Muscle layer of duodenum (tissue), 2 donors: ENCODE results near the gene KRTAP20-1.

Experiments used
- H3K27ac ChIP-seq: one replicate; pipeline ENCODE4 v1.7.0; 2013; ENCODE audit warnings: mild to moderate bottlenecking, low read length
- H3K27me3 ChIP-seq: one replicate; pipeline ENCODE4 v1.7.0; 2013; ENCODE audit warnings: low read depth, mild to moderate bottlenecking, control low read depth, low read length
- H3K36me3 ChIP-seq, 2 donors: one replicate each; pipeline ENCODE4 v1.7.0; 2013; ENCODE audit warnings: low read length in 2 of 2, control low read depth in 1 of 2, mild to moderate bottlenecking in 1 of 2; ENCODE audit not compliant: insufficient read depth in 2 of 2, control insufficient read depth in 1 of 2
- H3K4me1 ChIP-seq, 2 donors: one replicate each; pipeline ENCODE4 v1.7.0; 2013; ENCODE audit warnings: low read length in 2 of 2, mild to moderate bottlenecking in 2 of 2, control low read depth in 1 of 2, moderate library complexity in 1 of 2; ENCODE audit not compliant: insufficient read depth in 2 of 2, control insufficient read depth in 1 of 2
- H3K4me3 ChIP-seq, 2 donors: one replicate each; pipeline ENCODE4 v1.7.0; 2013; ENCODE audit warnings: low read length in 2 of 2, low read depth in 1 of 2, mild to moderate bottlenecking in 1 of 2
- H3K9me3 ChIP-seq, 2 donors: one replicate each; pipeline ENCODE4 v1.7.0; 2013; ENCODE audit warnings: low read length in 2 of 2, control low read depth in 1 of 2, mild to moderate bottlenecking in 1 of 2; ENCODE audit not compliant: control insufficient read depth in 1 of 2
- donor health status: healthy.

The KRTAP20-1 gene

DNA sequence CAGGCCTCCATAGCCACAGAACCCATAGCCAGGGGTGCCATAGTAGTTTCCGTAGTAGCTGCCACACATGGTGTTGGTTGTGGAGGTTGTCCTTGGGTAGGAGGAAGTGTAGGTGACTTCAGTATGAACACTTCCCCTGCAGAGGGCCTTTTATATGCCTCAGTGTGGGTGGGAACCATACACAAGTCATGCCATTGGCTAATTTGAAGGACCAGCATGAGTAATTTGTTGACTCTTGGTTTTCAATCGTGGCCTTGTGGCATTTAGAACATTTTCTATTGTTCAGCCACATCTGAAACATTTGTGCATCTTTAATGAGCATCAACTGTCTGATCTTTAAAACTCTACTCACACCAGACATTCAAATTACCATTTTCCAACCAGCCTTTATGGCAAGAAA is 2.4 kb upstream of the KRTAP20-1 start, which contains the start of gene KRTAP6-1:
TSS of gene KRTAP6-1 (minus strand) at position 95 of the 400 bp plus-strand sequence. CDS start at position 69, 26 bp downstream.
- no peaks in the 10 kb centered on the region for H3K4me1 ChIP-seq
- H3K4me3 ChIP-seq, result no peak within 1 kb of the TSS
- no peaks in the 10 kb centered on the region for H3K36me3 ChIP-seq
- no peak within 1 kb of the TSS for H3K27ac ChIP-seq
- H3K9me3 ChIP-seq, result peaks cover 0 to 3% of the 10 kb centered on the region in 2 donors
- no peaks in the 10 kb centered on the region for H3K27me3 ChIP-seq

DNA sequence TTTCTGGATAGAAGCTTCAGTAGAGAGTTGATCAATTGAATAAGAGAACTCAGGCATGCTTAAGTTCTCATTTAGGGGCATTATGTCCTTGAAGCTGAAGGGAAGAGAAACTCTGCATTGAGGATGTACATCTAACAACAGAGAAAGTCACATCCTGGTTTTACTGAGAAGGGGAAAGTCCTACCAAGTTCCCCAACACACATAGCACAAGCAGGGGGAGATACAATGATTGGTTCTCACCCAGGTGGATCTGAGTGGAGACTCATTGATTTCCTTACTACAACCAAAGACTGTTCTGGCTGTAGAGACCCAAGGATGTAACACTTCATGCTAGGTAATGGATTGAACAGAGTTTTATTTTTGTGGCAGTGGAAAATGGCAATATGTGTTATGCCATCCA is 1.0 kb upstream of the KRTAP20-1 start:
- no peak overlapping the region for H3K27ac ChIP-seq
- no peaks in the 10 kb centered on the region for H3K4me1 ChIP-seq
- H3K4me3 ChIP-seq, result no peak overlapping the region
- no peaks in the 10 kb centered on the region for H3K27me3 ChIP-seq
- no peaks in the 10 kb centered on the region for H3K36me3 ChIP-seq
- H3K9me3 ChIP-seq, result peaks cover 0 to 3% of the 10 kb centered on the region in 2 donors

DNA sequence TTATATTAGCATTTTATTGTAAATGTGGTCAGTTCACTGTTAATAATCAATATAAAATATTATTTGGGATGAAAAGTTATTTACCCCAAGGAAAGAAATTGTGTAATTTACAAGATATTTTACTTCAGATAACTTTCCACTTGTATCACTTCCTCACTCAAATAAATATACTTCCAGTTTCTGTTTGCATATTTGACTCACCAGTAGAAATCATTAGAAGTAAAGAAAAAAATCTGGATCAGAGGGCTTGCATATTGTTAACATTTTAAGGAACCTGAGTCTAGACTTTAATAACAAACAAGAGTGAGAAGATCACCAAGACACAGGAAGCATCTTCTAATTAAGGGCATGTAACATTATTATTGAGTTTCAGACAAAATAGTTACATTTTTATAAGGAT is 3.9 kb downstream of the KRTAP20-1 start:
- H3K4me3 ChIP-seq, result no peak overlapping the region
- no peak overlapping the region for H3K27ac ChIP-seq
- no peaks in the 10 kb centered on the region for H3K36me3 ChIP-seq
- H3K4me1 ChIP-seq, result no peaks in the 10 kb centered on the region
- no peaks in the 10 kb centered on the region for H3K9me3 ChIP-seq
- H3K27me3 ChIP-seq, result no peaks in the 10 kb centered on the region

- H3K4me3 ChIP-seq, result no peak within 1 kb of the TSS
- H3K36me3 ChIP-seq, result no peaks in the 10 kb centered on the region
- no peaks in the 10 kb centered on the region for H3K9me3 ChIP-seq
- no peak within 1 kb of the TSS for H3K27ac ChIP-seq
- H3K4me1 ChIP-seq, result no peaks in the 10 kb centered on the region
- H3K27me3 ChIP-seq, result no peaks in the 10 kb centered on the region
Observed at GRCh38 chr21:30620522-30620921, 4.3 kb downstream of the KRTAP20-1 start, which contains the start of gene KRTAP20-4. Gene KRTAP20-4, plus strand, starts transcription at chr21:30620627.

- no peaks in the 10 kb centered on the region for H3K36me3 ChIP-seq
- H3K27ac ChIP-seq, result no peak overlapping the region
Observed at GRCh38 chr21:30623362-30623761, 7.1 kb downstream of the KRTAP20-1 start.

GRCh38 chr21:30625449-30626165 is 9.4 kb downstream of the KRTAP20-1 start:
- H3K4me3 ChIP-seq, result no peak overlapping the region

More at GRCh38 chr21:30623362-30623761, 7.1 kb downstream of the KRTAP20-1 start:
- no peaks in the 10 kb centered on the region for H3K9me3 ChIP-seq
- H3K4me3 ChIP-seq, result no peak overlapping the region
- H3K27me3 ChIP-seq, result no peaks in the 10 kb centered on the region
- no peaks in the 10 kb centered on the region for H3K4me1 ChIP-seq

DNA sequence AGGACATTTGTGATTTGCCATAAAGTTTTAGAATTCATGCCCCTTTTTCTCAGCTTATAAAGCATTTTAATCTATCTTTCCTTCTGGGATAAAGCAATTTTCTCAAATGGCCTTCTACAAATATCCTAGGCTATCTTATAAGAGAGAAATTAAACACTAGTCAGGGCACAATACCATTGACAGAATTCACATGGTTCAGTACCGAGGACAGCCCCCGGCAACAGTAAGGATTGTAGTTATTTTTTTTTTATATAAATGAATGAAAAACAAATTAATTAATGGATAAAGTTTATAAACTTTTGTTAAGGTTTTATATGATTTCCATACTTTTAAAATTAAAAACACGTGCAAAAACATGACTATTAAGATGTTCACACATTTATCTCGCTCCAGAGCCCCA is 11.9 kb downstream of the KRTAP20-1 start:
- H3K36me3 ChIP-seq, result no peaks in the 10 kb centered on the region
- H3K9me3 ChIP-seq, result peaks cover 0 to 5% of the 10 kb centered on the region in 2 donors
- H3K4me3 ChIP-seq, result no peak overlapping the region

More at GRCh38 chr21:30625449-30626165, 9.4 kb downstream of the KRTAP20-1 start:
- H3K9me3 ChIP-seq, result no peaks in the 10 kb centered on the region
- H3K27me3 ChIP-seq, result no peaks in the 10 kb centered on the region
- H3K27ac ChIP-seq, result no peak overlapping the region
- H3K36me3 ChIP-seq, result no peaks in the 10 kb centered on the region
- no peaks in the 10 kb centered on the region for H3K4me1 ChIP-seq

GRCh38 chr21:30629200-30629599 is 13.0 kb downstream of the KRTAP20-1 start:
- peaks cover 0 to 5% of the 10 kb centered on the region in 2 donors for H3K9me3 ChIP-seq
- no peak overlapping the region for H3K27ac ChIP-seq
- H3K36me3 ChIP-seq, result no peaks in the 10 kb centered on the region
- H3K4me1 ChIP-seq, result no peaks in the 10 kb centered on the region
- H3K4me3 ChIP-seq, result no peak overlapping the region
- no peaks in the 10 kb centered on the region for H3K27me3 ChIP-seq

More for the DNA sequence above, 11.9 kb downstream of the KRTAP20-1 start:
- Histone ChIP-seq H3K27ac (no peak overlapping the region), H3K4me1 (no peaks in the 10 kb centered on the region), H3K27me3 (no peaks in the 10 kb centered on the region)

DNA sequence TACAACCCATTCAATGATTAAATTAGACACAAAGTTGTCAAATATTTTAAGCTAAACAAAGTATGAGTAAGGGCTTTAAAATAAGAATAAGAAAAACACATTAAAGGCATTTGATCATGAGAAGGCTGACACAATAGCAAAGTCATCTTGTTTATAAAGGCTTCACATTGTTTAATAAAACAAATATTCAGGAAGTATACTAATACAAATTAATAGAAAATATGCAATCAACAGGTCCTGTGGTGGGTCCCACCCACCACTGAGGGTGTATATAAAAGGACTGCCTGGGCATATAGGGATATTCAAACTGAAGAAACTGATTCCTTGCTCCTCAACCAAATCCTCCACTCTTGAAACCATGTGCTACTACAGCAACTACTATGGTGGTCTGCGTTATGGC is 18.7 kb downstream of the KRTAP20-1 start, which contains the start of gene KRTAP20-2:
TSS of gene KRTAP20-2 (plus strand) at position 301 of the 400 bp plus-strand sequence. CDS start at position 359, 58 bp downstream.
- Histone ChIP-seq H3K4me1 (no peaks in the 10 kb centered on the region), H3K27ac (no peak within 1 kb of the TSS), H3K27me3 (no peaks in the 10 kb centered on the region), H3K4me3 (no peak within 1 kb of the TSS), H3K36me3 (no peaks in the 10 kb centered on the region), H3K9me3 (peaks cover 0 to 5% of the 10 kb centered on the region in 2 donors)

- H3K4me3 ChIP-seq, result no peak overlapping the region
- no peak overlapping the region for H3K27ac ChIP-seq
- no peaks in the 10 kb centered on the region for H3K36me3 ChIP-seq
- no peaks in the 10 kb centered on the region for H3K4me1 ChIP-seq
- no peaks in the 10 kb centered on the region for H3K9me3 ChIP-seq
- no peaks in the 10 kb centered on the region for H3K27me3 ChIP-seq
Observed at GRCh38 chr21:30638686-30639085, 22.5 kb downstream of the KRTAP20-1 start.

- Histone ChIP-seq H3K9me3 (no peaks in the 10 kb centered on the region), H3K36me3 (no peaks in the 10 kb centered on the region), H3K4me3 (no peak within 1 kb of the TSS)
Observed at GRCh38 chr21:30642564-30642963, 26.3 kb downstream of the KRTAP20-1 start, which contains the start of gene KRTAP20-3. Gene KRTAP20-3, plus strand, starts transcription at chr21:30642864.

More at GRCh38 chr21:30642564-30642963, 26.3 kb downstream of the KRTAP20-1 start, which contains the start of gene KRTAP20-3:
- Histone ChIP-seq H3K27me3 (no peaks in the 10 kb centered on the region), H3K27ac (no peak within 1 kb of the TSS), H3K4me1 (no peaks in the 10 kb centered on the region)
